GM18861 (cell line): ENCODE measurements around the gene TMEM263.
"Not testable (repeated sequence)": the region's sequence is repeated elsewhere in the genome, so short reads cannot be mapped to it uniquely, and the experiment has no call there.

ENCODE experiments used
- ATAC-seq: cut with Tn5 transposase; IDR thresholded peaks from one replicate; pipeline ENCODE4 v1.9.1; 2021; ENCODE audit not compliant: unreplicated experiment

TMEM263 gene

GRCh38 chr12:106955377-106956047 lies at the start of gene TMEM263:
TSS of gene TMEM263 (plus strand) at chr12:106955907. CDS start at chr12:106967117, 11,210 bp downstream.
- peak; percentile 63 for ATAC-seq

GRCh38 chr12:106906715-106907114 lies 49.0 kb upstream of the TMEM263 start:
- no peak for ATAC-seq

GRCh38 chr12:106907411-106907810 lies 48.3 kb upstream of the TMEM263 start:
- ATAC-seq, result no peak

- no peak for ATAC-seq
These were observed 47.9 kb upstream of the TMEM263 start for GRCh38 chr12:106907846-106908245.

GRCh38 chr12:106908561-106908960 lies 47.1 kb upstream of the TMEM263 start:
- ATAC-seq, result no peak

- ATAC-seq, result peak; percentile 68
These were observed 45.5 kb upstream of the TMEM263 start for GRCh38 chr12:106910202-106910601.

GRCh38 chr12:106911581-106911980 lies 44.1 kb upstream of the TMEM263 start:
- no peak for ATAC-seq

- no peak for ATAC-seq
These were observed 42.3 kb upstream of the TMEM263 start for GRCh38 chr12:106913456-106913855.

GRCh38 chr12:106914796-106915634 lies 40.7 kb upstream of the TMEM263 start:
- ATAC-seq, result peak; percentile 64

- ATAC-seq, result no peak
These were observed 40.1 kb upstream of the TMEM263 start for GRCh38 chr12:106915635-106916026.

GRCh38 chr12:106917503-106917902 lies 38.2 kb upstream of the TMEM263 start:
- ATAC-seq, result no peak

- no peak for ATAC-seq
These were observed 37.0 kb upstream of the TMEM263 start for GRCh38 chr12:106918746-106919145.

GRCh38 chr12:106919910-106920544 lies 35.7 kb upstream of the TMEM263 start:
- no peak for ATAC-seq

GRCh38 chr12:106921976-106922375 lies 33.7 kb upstream of the TMEM263 start:
- ATAC-seq, result not testable (repeated sequence)

GRCh38 chr12:106923594-106923993 lies 32.1 kb upstream of the TMEM263 start:
- not testable (repeated sequence) for ATAC-seq

- ATAC-seq, result no peak
These were observed 31.3 kb upstream of the TMEM263 start for GRCh38 chr12:106924268-106924861.

GRCh38 chr12:106926657-106927056 lies 29.1 kb upstream of the TMEM263 start:
- no peak for ATAC-seq

GRCh38 chr12:106934277-106934676 lies 21.4 kb upstream of the TMEM263 start:
- no peak for ATAC-seq

- no peak for ATAC-seq
These were observed 14.1 kb upstream of the TMEM263 start for GRCh38 chr12:106941481-106942156.

GRCh38 chr12:106942775-106943174 lies 12.9 kb upstream of the TMEM263 start:
- no peak for ATAC-seq
